ENCODE measurements around the gene PLCB3. TPM values are rescaled to one million over a fixed set of nuclear protein-coding genes. Genes with fewer than 3 reads are reported as not detected.

Gene PLCB3
- total and polyA plus RNA-seq, 2 of the 13 experiments (the other 11 are each of a cell fraction or from before 2014, with no cell fraction given), result 7.5 to 13.8 TPM

DNA sequence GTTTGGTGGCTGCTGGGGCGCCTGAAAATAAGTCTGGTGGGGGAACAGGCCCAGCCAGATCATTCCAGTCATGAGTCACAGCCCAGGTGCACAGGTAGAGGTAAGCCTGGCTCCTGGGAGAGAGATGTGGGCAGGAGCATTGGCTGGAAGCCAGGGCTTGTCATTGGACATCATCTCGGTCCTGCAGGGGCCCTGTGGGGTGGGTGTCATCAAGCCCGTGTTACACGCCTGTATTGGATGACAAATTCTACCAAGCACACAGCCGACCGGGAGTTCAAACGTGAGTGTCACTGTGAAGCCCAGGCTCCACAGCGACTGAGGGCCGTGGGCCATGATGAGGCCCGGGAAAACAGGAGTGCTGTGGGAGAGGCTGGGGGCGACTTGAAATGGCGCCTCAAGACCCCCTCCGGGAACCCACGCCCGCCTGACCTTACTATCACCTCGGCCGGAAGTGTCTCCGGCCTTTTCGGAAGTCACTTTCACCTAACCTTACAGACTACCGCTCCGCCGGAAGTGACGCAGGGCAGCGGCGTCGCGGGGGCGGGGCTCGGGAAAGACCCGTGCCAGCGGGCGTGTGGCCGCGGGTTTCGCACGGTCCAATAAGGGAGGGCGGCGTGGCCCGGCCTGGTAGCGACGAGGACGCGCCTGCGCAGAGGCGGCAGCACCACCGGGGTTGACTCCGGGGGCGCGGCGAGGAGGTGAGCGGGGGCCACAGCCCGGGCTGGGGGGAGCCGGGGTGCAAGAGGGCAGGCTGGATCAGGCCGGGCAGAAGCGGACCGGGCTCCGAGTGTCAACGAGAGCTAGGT, 10.7 kb upstream of the PLCB3 start, which contains the start of gene FKBP2 (continued):
- TF ChIP-seq, protein P1, sequence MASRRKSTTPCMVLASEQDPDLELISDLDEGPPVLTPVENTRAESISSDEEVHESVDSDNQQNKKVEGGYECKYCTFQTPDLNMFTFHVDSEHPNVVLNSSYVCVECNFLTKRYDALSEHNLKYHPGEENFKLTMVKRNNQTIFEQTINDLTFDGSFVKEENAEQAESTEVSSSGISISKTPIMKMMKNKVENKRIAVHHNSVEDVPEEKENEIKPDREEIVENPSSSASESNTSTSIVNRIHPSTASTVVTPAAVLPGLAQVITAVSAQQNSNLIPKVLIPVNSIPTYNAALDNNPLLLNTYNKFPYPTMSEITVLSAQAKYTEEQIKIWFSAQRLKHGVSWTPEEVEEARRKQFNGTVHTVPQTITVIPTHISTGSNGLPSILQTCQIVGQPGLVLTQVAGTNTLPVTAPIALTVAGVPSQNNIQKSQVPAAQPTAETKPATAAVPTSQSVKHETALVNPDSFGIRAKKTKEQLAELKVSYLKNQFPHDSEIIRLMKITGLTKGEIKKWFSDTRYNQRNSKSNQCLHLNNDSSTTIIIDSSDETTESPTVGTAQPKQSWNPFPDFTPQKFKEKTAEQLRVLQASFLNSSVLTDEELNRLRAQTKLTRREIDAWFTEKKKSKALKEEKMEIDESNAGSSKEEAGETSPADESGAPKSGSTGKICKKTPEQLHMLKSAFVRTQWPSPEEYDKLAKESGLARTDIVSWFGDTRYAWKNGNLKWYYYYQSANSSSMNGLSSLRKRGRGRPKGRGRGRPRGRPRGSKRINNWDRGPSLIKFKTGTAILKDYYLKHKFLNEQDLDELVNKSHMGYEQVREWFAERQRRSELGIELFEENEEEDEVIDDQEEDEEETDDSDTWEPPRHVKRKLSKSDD (CRISPR knock-in tag; IDR thresholded peaks at IDR 0.05; ENCODE audit: low read depth), result no peak
- peak; percentile 22; the same call in 1 of the 2 replicates for TF ChIP-seq SOX5 (CRISPR knock-in tag; IDR thresholded peaks at IDR 0.05; ENCODE audit: borderline replicate concordance)
- TF ChIP-seq HOXA9 (CRISPR knock-in tag; IDR thresholded peaks at IDR 0.05; ENCODE audit: borderline replicate concordance), result no peak
- TF ChIP-seq, protein P2, sequence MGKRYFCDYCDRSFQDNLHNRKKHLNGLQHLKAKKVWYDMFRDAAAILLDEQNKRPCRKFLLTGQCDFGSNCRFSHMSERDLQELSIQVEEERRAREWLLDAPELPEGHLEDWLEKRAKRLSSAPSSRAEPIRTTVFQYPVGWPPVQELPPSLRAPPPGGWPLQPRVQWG (CRISPR knock-in tag; IDR thresholded peaks at IDR 0.05; ENCODE audit: borderline replicate concordance, low read depth), result no peak
- TF ChIP-seq MYC (CRISPR knock-in tag; IDR thresholded peaks at IDR 0.05; ENCODE audit: borderline replicate concordance), result peak; percentile 76
- TF ChIP-seq E2F1 (CRISPR knock-in tag; IDR thresholded peaks at IDR 0.05), result peak; percentile 59; the same call in 1 of the 2 replicates
- 0 out of 2 replicates have a peak, but pooled peaks have one; percentile 57 for TF ChIP-seq ETS1 (CRISPR knock-in tag; IDR thresholded peaks at IDR 0.05)
- TF ChIP-seq ZNF543 (CRISPR knock-in tag; IDR thresholded peaks at IDR 0.05), result peak; percentile 38; the same call in 1 of the 2 replicates
- peak; percentile 13; the same call in 1 of the 2 replicates for TF ChIP-seq PITX1 (CRISPR knock-in tag; IDR thresholded peaks at IDR 0.05)
- no peak for TF ChIP-seq SYNCRIP (IDR thresholded peaks at IDR 0.05; ENCODE audit: insufficient read depth, low read depth, low read length)
- TF ChIP-seq NRL (CRISPR knock-in tag; IDR thresholded peaks at IDR 0.05; ENCODE audit: borderline replicate concordance), result 0 out of 2 replicates have a peak, but pooled peaks have one; percentile 51
- peak; percentile 71 for TF ChIP-seq YY1 (IDR thresholded peaks at IDR 0.05; ENCODE audit: insufficient read depth, insufficient replicate concordance, low read depth, low read length)
- TF ChIP-seq POLR2G (IDR thresholded peaks at IDR 0.05; ENCODE audit: low read depth, low read length), result peak; percentile 96
- TF ChIP-seq ZNF264 (CRISPR knock-in tag; IDR thresholded peaks at IDR 0.05), result peak; percentile 77; the same call in 1 of the 2 replicates
- no peak for TF ChIP-seq ZNF362 (CRISPR knock-in tag; IDR thresholded peaks at IDR 0.05; ENCODE audit: borderline replicate concordance)
- TF ChIP-seq ZNF180 (CRISPR knock-in tag; IDR thresholded peaks at IDR 0.05; ENCODE audit: borderline replicate concordance, low read depth), result no peak
- TF ChIP-seq NFE2L1 (CRISPR knock-in tag; IDR thresholded peaks at IDR 0.05; ENCODE audit: borderline replicate concordance), result 0 out of 2 replicates have a peak, but pooled peaks have one; percentile 16
- TF ChIP-seq ZNF430 (CRISPR knock-in tag; IDR thresholded peaks at IDR 0.05), result peak; percentile 88; the same call in 1 of the 2 replicates
- 0 out of 2 replicates have a peak, but pooled peaks have one; percentile 3 for TF ChIP-seq ZFP37 (CRISPR knock-in tag; IDR thresholded peaks at IDR 0.05; ENCODE audit: borderline replicate concordance)
- TF ChIP-seq ZNF30 (CRISPR knock-in tag; IDR thresholded peaks at IDR 0.05), result no peak
